ENCODE measurements around the gene MAP2K7.

- TF ChIP-seq, protein P1, sequence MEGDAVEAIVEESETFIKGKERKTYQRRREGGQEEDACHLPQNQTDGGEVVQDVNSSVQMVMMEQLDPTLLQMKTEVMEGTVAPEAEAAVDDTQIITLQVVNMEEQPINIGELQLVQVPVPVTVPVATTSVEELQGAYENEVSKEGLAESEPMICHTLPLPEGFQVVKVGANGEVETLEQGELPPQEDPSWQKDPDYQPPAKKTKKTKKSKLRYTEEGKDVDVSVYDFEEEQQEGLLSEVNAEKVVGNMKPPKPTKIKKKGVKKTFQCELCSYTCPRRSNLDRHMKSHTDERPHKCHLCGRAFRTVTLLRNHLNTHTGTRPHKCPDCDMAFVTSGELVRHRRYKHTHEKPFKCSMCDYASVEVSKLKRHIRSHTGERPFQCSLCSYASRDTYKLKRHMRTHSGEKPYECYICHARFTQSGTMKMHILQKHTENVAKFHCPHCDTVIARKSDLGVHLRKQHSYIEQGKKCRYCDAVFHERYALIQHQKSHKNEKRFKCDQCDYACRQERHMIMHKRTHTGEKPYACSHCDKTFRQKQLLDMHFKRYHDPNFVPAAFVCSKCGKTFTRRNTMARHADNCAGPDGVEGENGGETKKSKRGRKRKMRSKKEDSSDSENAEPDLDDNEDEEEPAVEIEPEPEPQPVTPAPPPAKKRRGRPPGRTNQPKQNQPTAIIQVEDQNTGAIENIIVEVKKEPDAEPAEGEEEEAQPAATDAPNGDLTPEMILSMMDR (IDR thresholded peaks at IDR 0.05): peak in 2 of 7 experiments; percentile 7 to 10
- no peak for TF ChIP-seq EP300 (IDR thresholded peaks at IDR 0.05)
- no peak for TF ChIP-seq POLR2A (IDR thresholded peaks at IDR 0.05)
- TF ChIP-seq POLR2AphosphoS5 (IDR thresholded peaks at IDR 0.05): no peak
Observed at GRCh38 chr19:7869453-7869909, 34.2 kb upstream of the MAP2K7 start.
